ENCODE results near the gene ZNF530.

DNA sequence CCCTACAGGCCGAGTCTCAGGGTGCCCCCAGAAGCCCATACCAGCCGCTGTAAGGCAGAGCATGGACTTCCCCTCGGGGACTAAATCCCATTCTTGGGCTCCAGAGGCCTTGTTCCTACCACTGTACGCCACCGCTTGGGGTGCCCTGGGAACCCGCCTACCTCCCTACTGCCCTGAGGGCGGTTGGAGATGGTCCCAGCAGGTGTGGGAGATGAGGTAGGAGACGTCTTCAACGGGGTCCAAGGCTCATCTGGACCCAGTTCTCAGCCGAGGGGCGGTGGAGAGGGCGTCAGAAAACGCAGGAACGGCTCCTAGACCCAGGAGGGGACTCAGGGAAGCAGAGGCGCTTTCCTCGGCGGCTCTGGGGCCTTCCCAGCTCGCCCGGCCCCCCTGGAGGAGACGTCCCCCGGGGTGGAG, 16.6 kb upstream of the ZNF530 start:
- TF ChIP-seq POLR2AphosphoS5 (IDR thresholded peaks at IDR 0.05; ENCODE audit: low read depth, low read length) (no peak), CTCF (IDR thresholded peaks at IDR 0.05) (no peak), TCF7L2 (IDR thresholded peaks at IDR 0.05; ENCODE audit: low read depth, low read length) (no peak)

All from Panc1 (cell line).